SU-DHL-6 (cell line): Measurements from ENCODE around the gene SDK2.

Experiments
- CTCF ChIP-seq: fragments of 200-600 bp; sonication (generic); IDR thresholded peaks from one replicate; pipeline ENCODE4 v1.5.1; 2017; ENCODE audit warnings: antibody characterized with exemption, mild to moderate bottlenecking, low read length, moderate library complexity; ENCODE audit not compliant: insufficient read depth, poor library complexity, severe bottlenecking
- EZH2phosphoT487 ChIP-seq: fragments of 200-600 bp; sonication (generic), shearing (Covaris generic); conservative IDR thresholded peaks from 2 replicates; pipeline ENCODE4 v1.6.1; 2018; ENCODE audit warnings: mild to moderate bottlenecking, antibody characterized with exemption, low read length, moderate library complexity, mixed read lengths

- TF ChIP-seq CTCF: no peak
- TF ChIP-seq EZH2phosphoT487: no peak
Measured at GRCh38 chr17:73630965-73631595, 13.2 kb downstream of the SDK2 start.
